Astrocyte (in vitro differentiated cells and primary cell): Measurements from ENCODE around the gene CCDC14.

Experiments used
- EZH2 ChIP-seq: IDR thresholded peaks from 2 replicates; pipeline ENCODE4 v1.6.1; 2012; ENCODE audit warnings: mild to moderate bottlenecking, low read length, inconsistent platforms; ENCODE audit not compliant: insufficient read depth
- TF ChIP-seq, protein P1 (sequence below): IDR thresholded peaks from 2 replicates; pipeline ENCODE4 v1.5.1; 2011; ENCODE audit warnings: low read depth, mild to moderate bottlenecking, inconsistent platforms, low read length, moderate library complexity; ENCODE audit not compliant: insufficient read depth

- TF ChIP-seq EZH2, result no peak
- TF ChIP-seq, protein P1, sequence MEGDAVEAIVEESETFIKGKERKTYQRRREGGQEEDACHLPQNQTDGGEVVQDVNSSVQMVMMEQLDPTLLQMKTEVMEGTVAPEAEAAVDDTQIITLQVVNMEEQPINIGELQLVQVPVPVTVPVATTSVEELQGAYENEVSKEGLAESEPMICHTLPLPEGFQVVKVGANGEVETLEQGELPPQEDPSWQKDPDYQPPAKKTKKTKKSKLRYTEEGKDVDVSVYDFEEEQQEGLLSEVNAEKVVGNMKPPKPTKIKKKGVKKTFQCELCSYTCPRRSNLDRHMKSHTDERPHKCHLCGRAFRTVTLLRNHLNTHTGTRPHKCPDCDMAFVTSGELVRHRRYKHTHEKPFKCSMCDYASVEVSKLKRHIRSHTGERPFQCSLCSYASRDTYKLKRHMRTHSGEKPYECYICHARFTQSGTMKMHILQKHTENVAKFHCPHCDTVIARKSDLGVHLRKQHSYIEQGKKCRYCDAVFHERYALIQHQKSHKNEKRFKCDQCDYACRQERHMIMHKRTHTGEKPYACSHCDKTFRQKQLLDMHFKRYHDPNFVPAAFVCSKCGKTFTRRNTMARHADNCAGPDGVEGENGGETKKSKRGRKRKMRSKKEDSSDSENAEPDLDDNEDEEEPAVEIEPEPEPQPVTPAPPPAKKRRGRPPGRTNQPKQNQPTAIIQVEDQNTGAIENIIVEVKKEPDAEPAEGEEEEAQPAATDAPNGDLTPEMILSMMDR, result no peak
These were observed at the start of gene CCDC14 for GRCh38 chr3:123960781-123961507.
